CD4-positive, alpha-beta T cell (primary cell): ENCODE measurements around the gene ARL13B. TPM values are rescaled to one million over a fixed set of nuclear protein-coding genes. Genes with fewer than 3 reads are reported as not detected.

Source experiments
- ATAC-seq: fragments of 200-7000 bp; cut with Tn5 transposase; one replicate; pipeline ENCODE4 v1.10.0; 2022; ENCODE audit warnings: mild to moderate bottlenecking; ENCODE audit not compliant: poor library complexity
- CTCF ChIA-PET: fragments of 350-600 bp; sonication (Branson Sonifier 250); formaldehyde crosslinking; loops from one replicate; lab custom pipeline; 2021; ENCODE audit warnings: antibody characterized with exemption, inconsistent platforms; lab: Charles Lee
- POLR2A ChIA-PET: fragments of 350-600 bp; sonication (Branson Sonifier 250); formaldehyde crosslinking; loops from one replicate; lab custom pipeline; 2021; ENCODE audit warnings: antibody characterized with exemption, inconsistent platforms; lab: Charles Lee
- DNase-seq, 14 experiments: peaks; one replicate each; pipeline ENCODE4 v3.0.0-alpha.2; 2013 to 2020; ENCODE audit warnings: mixed read lengths in 2 of 14
- H3K27ac ChIP-seq, 2 donors: one replicate each; pipeline versions ENCODE4 v1.5.1 to v1.7.0; 2013; ENCODE audit warnings: low read length in 2 of 2, low read depth in 1 of 2, mild to moderate bottlenecking in 1 of 2
- H3K27me3 ChIP-seq, 2 experiments: 1 replicate in 1 of 2; 2 replicates in 1 of 2; pipeline versions ENCODE4 v1.6.1 to v1.7.0; 2013; ENCODE audit warnings: low read length in 2 of 2, control low read depth in 1 of 2, mild to moderate bottlenecking in 1 of 2, moderate library complexity in 1 of 2; ENCODE audit not compliant: insufficient read depth in 2 of 2, control insufficient read depth in 1 of 2
- H3K36me3 ChIP-seq: one replicate; pipeline ENCODE4 v1.6.1; 2013; ENCODE audit warnings: low read length, control low read depth; ENCODE audit not compliant: insufficient read depth
- H3K4me1 ChIP-seq: one replicate; pipeline ENCODE4 v1.6.1; 2013; ENCODE audit warnings: low read length, control low read depth; ENCODE audit not compliant: insufficient read depth
- H3K4me3 ChIP-seq: one replicate; pipeline ENCODE4 v1.5.1; 2013; ENCODE audit warnings: mild to moderate bottlenecking, low read length, moderate library complexity
- H3K9me3 ChIP-seq, 2 experiments: 1 replicate in 1 of 2; 2 replicates in 1 of 2; pipeline versions ENCODE4 v1.6.1 to v1.7.0; 2013; ENCODE audit warnings: low read length in 2 of 2, mild to moderate bottlenecking in 2 of 2, control low read depth in 1 of 2, moderate library complexity in 1 of 2; ENCODE audit not compliant: control insufficient read depth in 1 of 2, insufficient read depth in 1 of 2
- H3K27ac Mint-ChIP-seq: one replicate; pipeline ENCODE4 v1.8.0; 2020; ENCODE audit warnings: mixed read lengths
- H3K27me3 Mint-ChIP-seq: one replicate; pipeline ENCODE4 v1.8.0; 2021; ENCODE audit warnings: mixed read lengths
- H3K36me3 Mint-ChIP-seq: one replicate; pipeline ENCODE4 v1.8.0; 2021; ENCODE audit warnings: low read depth, mixed read lengths
- H3K4me1 Mint-ChIP-seq: one replicate; pipeline ENCODE4 v1.8.0; 2021; ENCODE audit warnings: low read depth, mixed read lengths
- H3K4me3 Mint-ChIP-seq: one replicate; pipeline ENCODE4 v1.8.0; 2020; ENCODE audit warnings: mild to moderate bottlenecking, mixed read lengths
- H3K9me3 Mint-ChIP-seq: one replicate; pipeline ENCODE4 v1.8.0; 2020; ENCODE audit warnings: mixed read lengths
- intact Hi-C, 2 experiments: fragments of 100-400 bp; cut with DNase I in 1 of 2; cut with micrococcal nuclease in 1 of 2; formaldehyde crosslinking; loops; one replicate each; pipeline versions ENCODE4 v1.15.1 to v1.9.0; 2023 to 2025; cut with DNase I, micrococcal nuclease
- total RNA-seq, 174 experiments: library from RNA in 2 of 174; stranded (reverse) in 2 of 174; gene quantifications; one replicate each; pipeline ENCODE4 v1.2.3 and lab custom pipeline; 2021 to 2026
- TF ChIP-seq, protein P1 (sequence below): fragments of 200-600 bp; IDR thresholded peaks from one replicate; pipeline ENCODE4 v1.8.0; 2022; ENCODE audit warnings: antibody characterized with exemption, mild to moderate bottlenecking

ARL13B gene
- total RNA-seq, 2 experiments from 2014 or later: 3.4 to 4.4 TPM

DNA sequence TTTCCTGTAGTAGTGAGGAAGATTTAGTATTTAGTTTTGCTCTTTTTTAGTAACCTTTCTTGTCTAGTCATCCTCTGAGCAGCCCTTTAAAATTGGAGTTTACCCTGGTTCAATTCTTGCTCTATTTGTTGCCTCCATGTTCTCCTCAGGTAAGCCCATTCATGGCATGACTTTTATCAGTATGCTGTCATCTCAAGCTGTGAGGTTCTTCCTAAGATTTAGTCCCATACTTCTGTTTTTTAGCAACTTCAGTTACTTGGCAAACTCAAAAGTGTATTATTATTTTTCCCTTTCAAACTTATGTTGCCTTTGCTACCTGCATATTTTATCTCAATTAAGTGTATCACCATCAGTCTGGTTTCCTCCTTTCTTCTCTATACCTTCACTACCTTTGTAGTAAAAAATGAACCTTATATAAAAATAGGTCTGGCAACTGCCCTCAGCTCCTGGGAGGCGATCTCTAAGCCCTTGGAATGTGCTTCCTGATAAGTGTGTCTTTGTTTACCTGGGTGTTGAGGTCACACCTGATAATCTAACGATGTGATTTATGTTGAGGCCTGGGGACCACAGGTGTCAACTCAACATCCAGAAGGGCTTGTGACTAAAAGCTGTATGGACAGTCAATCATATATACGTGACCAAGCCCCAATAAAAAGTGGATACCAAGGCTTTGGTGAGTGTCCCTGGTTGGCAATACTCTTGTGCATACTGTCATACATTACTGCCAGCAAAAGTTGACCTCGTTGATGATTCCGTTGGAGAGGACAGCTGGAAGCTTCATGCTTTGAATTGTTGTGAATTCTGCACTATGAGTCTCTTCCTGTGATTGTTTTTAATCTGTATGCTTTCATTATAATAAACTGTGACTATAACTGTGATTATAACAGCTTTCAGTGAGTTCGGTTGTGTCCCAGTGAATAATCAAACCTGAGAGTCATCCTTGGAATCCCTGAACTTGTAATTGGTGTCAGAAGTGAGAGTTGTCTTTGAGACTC is 86.8 kb downstream of the ARL13B start:
- Histone ChIP-seq H3K4me3 (no peak overlapping the region), H3K4me1 (peaks cover 12% of the 10 kb centered on the region), H3K27ac (no peak overlapping the region), H3K27me3 (no peaks in the 10 kb centered on the region), H3K9me3 (no peaks in the 10 kb centered on the region), H3K36me3 (peaks cover 24% of the 10 kb centered on the region)
- peak overlapping the region; percentile 62 for H3K27ac Mint-ChIP-seq
- POLR2A ChIA-PET: no interaction called here
- peaks cover 87% of the 10 kb centered on the region for H3K4me1 Mint-ChIP-seq
- peaks cover 85% of the 10 kb centered on the region for H3K36me3 Mint-ChIP-seq
- peak overlapping the region; percentile 40 for H3K4me3 Mint-ChIP-seq
- intact Hi-C loops: loop anchor here in 1 of 2 experiments (1.0 kb wide), 1 partner anchor 61 kb away; no protein-coding TSS in a partner anchor
- TF ChIP-seq, protein P1, sequence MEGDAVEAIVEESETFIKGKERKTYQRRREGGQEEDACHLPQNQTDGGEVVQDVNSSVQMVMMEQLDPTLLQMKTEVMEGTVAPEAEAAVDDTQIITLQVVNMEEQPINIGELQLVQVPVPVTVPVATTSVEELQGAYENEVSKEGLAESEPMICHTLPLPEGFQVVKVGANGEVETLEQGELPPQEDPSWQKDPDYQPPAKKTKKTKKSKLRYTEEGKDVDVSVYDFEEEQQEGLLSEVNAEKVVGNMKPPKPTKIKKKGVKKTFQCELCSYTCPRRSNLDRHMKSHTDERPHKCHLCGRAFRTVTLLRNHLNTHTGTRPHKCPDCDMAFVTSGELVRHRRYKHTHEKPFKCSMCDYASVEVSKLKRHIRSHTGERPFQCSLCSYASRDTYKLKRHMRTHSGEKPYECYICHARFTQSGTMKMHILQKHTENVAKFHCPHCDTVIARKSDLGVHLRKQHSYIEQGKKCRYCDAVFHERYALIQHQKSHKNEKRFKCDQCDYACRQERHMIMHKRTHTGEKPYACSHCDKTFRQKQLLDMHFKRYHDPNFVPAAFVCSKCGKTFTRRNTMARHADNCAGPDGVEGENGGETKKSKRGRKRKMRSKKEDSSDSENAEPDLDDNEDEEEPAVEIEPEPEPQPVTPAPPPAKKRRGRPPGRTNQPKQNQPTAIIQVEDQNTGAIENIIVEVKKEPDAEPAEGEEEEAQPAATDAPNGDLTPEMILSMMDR: no peak
- CTCF ChIA-PET: no interaction called here
- no peaks in the 10 kb centered on the region for H3K27me3 Mint-ChIP-seq
- DNase-seq (no peak), ATAC-seq (no peak)
- no peaks in the 10 kb centered on the region for H3K9me3 Mint-ChIP-seq

GRCh38 chr3:94069194-94069813 is 89.3 kb downstream of the ARL13B start:
- Histone ChIP-seq H3K27me3 (no peaks in the 10 kb centered on the region), H3K4me1 (peaks cover 3% of the 10 kb centered on the region), H3K4me3 (no peak overlapping the region), H3K9me3 (no peaks in the 10 kb centered on the region), H3K36me3 (peaks cover 32% of the 10 kb centered on the region), H3K27ac (no peak overlapping the region)
- no peaks in the 10 kb centered on the region for H3K9me3 Mint-ChIP-seq
- H3K36me3 Mint-ChIP-seq: peaks cover 88% of the 10 kb centered on the region
- intact Hi-C loops: loop anchor here (1.0 kb wide), 2 partner anchors 65 to 66 kb away; no protein-coding TSS in a partner anchor
- H3K27ac Mint-ChIP-seq: peak overlapping the region; percentile 29
- peak overlapping the region; percentile 17 for H3K4me3 Mint-ChIP-seq
- ATAC-seq (peak; percentile 43), DNase-seq (peak in 2 of 14 experiments; percentile 29 to 47)
- CTCF ChIA-PET: interaction anchor here (1.0 to 1.6 kb wide), 9 partner anchors 9 to 96 kb away, joined by 3 to 7 read pairs (median 3); partner anchors contain the start of genes ARL13B, PROS1 and STX19
- H3K4me1 Mint-ChIP-seq: peaks cover 85% of the 10 kb centered on the region
- TF ChIP-seq, protein P1: peak; percentile 70
- POLR2A ChIA-PET: interaction anchor here (1.1 kb wide), 1 partner anchor 90 kb away, joined by 4 read pairs; the partner anchor contains the start of gene ARL13B
- H3K27me3 Mint-ChIP-seq: no peaks in the 10 kb centered on the region

- no peak for DNase-seq
- Histone ChIP-seq H3K4me1 (no peaks in the 10 kb centered on the region), H3K27me3 (no peaks in the 10 kb centered on the region), H3K4me3 (no peak overlapping the region), H3K27ac (no peak overlapping the region), H3K9me3 (no peaks in the 10 kb centered on the region), H3K36me3 (peaks cover 34% of the 10 kb centered on the region)
- Mint-ChIP-seq H3K27ac (no peak overlapping the region), H3K4me3 (no peak overlapping the region), H3K27me3 (no peaks in the 10 kb centered on the region), H3K9me3 (no peaks in the 10 kb centered on the region), H3K4me1 (peaks cover 85% of the 10 kb centered on the region), H3K36me3 (peaks cover 90% of the 10 kb centered on the region)
- POLR2A ChIA-PET: interaction anchor here (1.1 to 2.0 kb wide), 2 partner anchors 8 to 91 kb away, joined by 4 to 11 read pairs; partner anchors contain the start of genes ARL13B, DHFR2 and NSUN3
- ATAC-seq: no peak
- CTCF ChIA-PET: interaction anchor here (1.1 to 1.6 kb wide), 3 partner anchors 10 to 66 kb away, joined by 3 read pairs; no protein-coding TSS in a partner anchor
- intact Hi-C loops: no loop called here
- TF ChIP-seq, protein P1: no peak
Observed at GRCh38 chr3:94070341-94070911, 90.5 kb downstream of the ARL13B start.
